ENCODE data around the gene GRIK1. TPM values are rescaled to one million over a fixed set of nuclear protein-coding genes. Genes with fewer than 3 reads are reported as not detected.

GRIK1 gene
- total RNA-seq, 4 donors from 2014 or later, result not detected

- intact Hi-C loops (cut with DNase I; ENCODE audit: low total_unique reads), result no loop called here
- 48 to 63% methylated on average over 3 of the region's 3 CpGs for WGBS, 2 donors (ENCODE audit: low coverage in 1 of 2)
- Histone ChIP-seq H3K27me3 (no peaks in the 10 kb centered on the region), H3K9me3 (no peaks in the 10 kb centered on the region), H3K27ac (no peak overlapping the region), H3K4me3 (no peak overlapping the region), H3K4me1 (no peaks in the 10 kb centered on the region), H3K36me3 (no peaks in the 10 kb centered on the region)
- TF ChIP-seq POLR2AphosphoS5 (IDR thresholded peaks at IDR 0.05), result no peak
- no peak for TF ChIP-seq POLR2A (IDR thresholded peaks at IDR 0.05)
- TF ChIP-seq EP300 (IDR thresholded peaks at IDR 0.05; ENCODE audit: low read depth), result no peak
- no peak for TF ChIP-seq CTCF (IDR thresholded peaks at IDR 0.05)
- in situ Hi-C loops (cut with MboI; ENCODE audit: low pct_ligation_motif_present in 1 of 4, low pct_unique_long_range_greater_than_20kb in 1 of 4, low sequenced_read_pairs in 3 of 4), result no loop called here
- no peak for DNase-seq
Observed at GRCh38 chr21:29753216-29753615, 186.6 kb downstream of the GRIK1 start.

- no peak for DNase-seq
- H3K9me3 ChIP-seq, result no peaks in the 10 kb centered on the region
- no peak overlapping the region for H3K27ac ChIP-seq
- H3K4me3 ChIP-seq, result no peak overlapping the region
- 94 to 96% methylated on average over 5 to 7 of the region's 7 CpGs for WGBS, 2 donors (ENCODE audit: low coverage in 1 of 2)
- no peaks in the 10 kb centered on the region for H3K4me1 ChIP-seq
- intact Hi-C loops (cut with DNase I; ENCODE audit: low total_unique reads) (no loop called here), in situ Hi-C loops (cut with MboI; ENCODE audit: low pct_ligation_motif_present in 1 of 4, low pct_unique_long_range_greater_than_20kb in 1 of 4, low sequenced_read_pairs in 3 of 4) (no loop called here)
- H3K27me3 ChIP-seq, result no peaks in the 10 kb centered on the region
- H3K36me3 ChIP-seq, result no peaks in the 10 kb centered on the region
- TF ChIP-seq CTCF (IDR thresholded peaks at IDR 0.05) (no peak), POLR2A (IDR thresholded peaks at IDR 0.05) (no peak), EP300 (IDR thresholded peaks at IDR 0.05; ENCODE audit: low read depth) (no peak), POLR2AphosphoS5 (IDR thresholded peaks at IDR 0.05) (no peak)
Observed at GRCh38 chr21:29751473-29752185, 188.2 kb downstream of the GRIK1 start.

DNA sequence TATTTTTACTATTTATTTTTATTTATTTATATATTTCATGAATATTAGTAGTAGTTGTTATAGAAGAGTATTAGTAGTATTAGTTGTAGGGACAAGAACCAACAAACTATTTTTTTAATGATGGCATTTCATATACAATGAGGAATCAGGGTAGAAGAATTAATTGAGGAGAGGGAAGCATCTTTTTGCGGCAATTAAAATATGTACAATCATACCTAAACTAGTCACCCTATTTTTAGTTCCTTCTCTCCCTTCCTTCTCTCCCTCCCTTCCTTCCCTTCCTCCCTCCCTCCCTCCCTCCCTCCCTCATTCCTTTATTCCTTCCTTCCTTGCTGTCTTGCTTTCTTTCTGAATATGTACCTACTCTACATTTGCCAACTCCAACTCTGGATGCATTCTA is 189.8 kb downstream of the GRIK1 start:
- TF ChIP-seq POLR2AphosphoS5 (IDR thresholded peaks at IDR 0.05) (no peak), EP300 (IDR thresholded peaks at IDR 0.05; ENCODE audit: low read depth) (no peak), CTCF (IDR thresholded peaks at IDR 0.05) (no peak), POLR2A (IDR thresholded peaks at IDR 0.05) (no peak)

DNA sequence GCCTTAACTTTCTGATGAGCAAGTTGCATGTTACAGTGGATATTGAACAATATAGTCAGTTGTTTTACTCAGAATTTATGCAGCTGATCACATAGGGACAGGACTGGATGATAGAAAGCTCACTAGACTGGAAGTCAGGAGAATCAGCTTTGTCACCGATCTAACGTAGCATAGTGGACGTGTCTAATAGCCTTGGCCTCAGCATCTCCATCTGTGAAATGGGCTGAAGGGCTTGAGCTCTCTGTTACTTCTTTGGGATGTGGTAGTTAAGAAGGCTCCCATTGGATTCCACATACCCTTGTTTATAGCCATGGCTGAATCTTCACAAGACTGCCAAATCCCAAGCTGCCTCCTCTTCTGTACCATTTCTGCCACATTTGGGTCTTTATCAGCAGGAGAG is 190.6 kb downstream of the GRIK1 start:
- no peaks in the 10 kb centered on the region for H3K9me3 ChIP-seq
- intact Hi-C loops (cut with DNase I; ENCODE audit: low total_unique reads) (no loop called here), in situ Hi-C loops (cut with MboI; ENCODE audit: low pct_ligation_motif_present in 1 of 4, low pct_unique_long_range_greater_than_20kb in 1 of 4, low sequenced_read_pairs in 3 of 4) (no loop called here)
- 95 to 96% methylated on average over 3 of the region's 3 CpGs for WGBS, 2 donors (ENCODE audit: low coverage in 1 of 2)
- no peaks in the 10 kb centered on the region for H3K27me3 ChIP-seq
- H3K4me1 ChIP-seq, result no peaks in the 10 kb centered on the region
- H3K27ac ChIP-seq, result no peak overlapping the region
- DNase-seq, result no peak
- H3K4me3 ChIP-seq, result no peak overlapping the region
- H3K36me3 ChIP-seq, result no peaks in the 10 kb centered on the region
- no peak for TF ChIP-seq POLR2A (IDR thresholded peaks at IDR 0.05)
- TF ChIP-seq EP300 (IDR thresholded peaks at IDR 0.05; ENCODE audit: low read depth), result no peak
- TF ChIP-seq CTCF (IDR thresholded peaks at IDR 0.05), result no peak
- no peak for TF ChIP-seq POLR2AphosphoS5 (IDR thresholded peaks at IDR 0.05)

More for the DNA sequence above, 189.8 kb downstream of the GRIK1 start:
- Histone ChIP-seq H3K4me3 (no peak overlapping the region), H3K27ac (no peak overlapping the region), H3K9me3 (no peaks in the 10 kb centered on the region), H3K4me1 (no peaks in the 10 kb centered on the region), H3K36me3 (no peaks in the 10 kb centered on the region), H3K27me3 (no peaks in the 10 kb centered on the region)
- WGBS, 2 donors (ENCODE audit: low coverage in 1 of 2), result 88 to 100% methylated on average over 1 of the region's 1 CpG
- in situ Hi-C loops (cut with MboI; ENCODE audit: low pct_ligation_motif_present in 1 of 4, low pct_unique_long_range_greater_than_20kb in 1 of 4, low sequenced_read_pairs in 3 of 4), result no loop called here
- DNase-seq, result no peak
- intact Hi-C loops (cut with DNase I; ENCODE audit: low total_unique reads), result no loop called here
